HPDE6-E6E7 (cell line): ENCODE measurements around the gene FZD2.
A peak's percentile ranks its signal among the peaks of the same experiment; 100 is the strongest.
"Not testable (repeated sequence)": the region's sequence is repeated elsewhere in the genome, so short reads cannot be mapped to it uniquely, and the experiment has no call there.

Experiments used
- DNase-seq: peaks from one replicate; pipeline ENCODE4 v3.0.0; 2011; ENCODE audit warnings: missing footprints; ENCODE audit errors: extremely low spot score

The FZD2 gene

DNA sequence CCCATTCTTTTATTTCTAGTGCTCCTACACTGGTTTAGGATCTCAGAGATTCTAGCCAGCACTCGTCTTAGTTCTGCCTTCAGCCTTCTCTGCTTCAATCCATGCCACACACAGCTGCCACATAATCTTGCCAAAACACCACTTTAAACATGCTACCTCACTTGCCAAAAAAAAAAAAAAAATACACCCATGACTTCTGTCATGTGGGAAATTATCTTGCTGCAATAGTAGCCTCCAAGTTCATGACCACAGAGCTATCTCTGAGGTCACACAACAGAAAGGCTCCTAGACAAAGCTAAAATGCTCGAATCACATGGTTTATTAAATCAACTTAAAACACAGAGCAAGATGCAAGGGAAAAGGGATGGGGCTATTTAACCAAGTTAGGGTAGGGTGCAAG is 18.1 kb downstream of the FZD2 start:
- no peak for DNase-seq

DNA sequence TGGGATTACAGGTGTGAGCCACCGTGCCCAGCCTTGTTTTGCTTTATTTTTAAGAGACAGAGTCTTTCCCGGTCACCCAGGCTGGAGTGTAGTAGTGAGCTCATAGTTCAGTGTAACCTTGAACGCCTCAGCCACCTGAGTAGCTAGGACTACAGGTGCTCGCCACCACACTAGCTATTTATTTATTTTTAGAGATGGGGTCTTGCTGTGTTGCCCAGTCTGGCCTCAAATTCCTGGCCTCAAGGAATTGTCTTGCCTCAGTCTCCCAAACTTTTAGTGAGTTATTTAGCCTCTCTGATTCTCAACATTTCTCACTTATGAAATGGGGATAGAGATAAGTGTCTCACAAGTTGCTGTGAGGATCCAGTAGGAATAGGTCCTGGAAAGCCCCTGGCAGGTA is 21.7 kb downstream of the FZD2 start:
- no peak for DNase-seq

DNA sequence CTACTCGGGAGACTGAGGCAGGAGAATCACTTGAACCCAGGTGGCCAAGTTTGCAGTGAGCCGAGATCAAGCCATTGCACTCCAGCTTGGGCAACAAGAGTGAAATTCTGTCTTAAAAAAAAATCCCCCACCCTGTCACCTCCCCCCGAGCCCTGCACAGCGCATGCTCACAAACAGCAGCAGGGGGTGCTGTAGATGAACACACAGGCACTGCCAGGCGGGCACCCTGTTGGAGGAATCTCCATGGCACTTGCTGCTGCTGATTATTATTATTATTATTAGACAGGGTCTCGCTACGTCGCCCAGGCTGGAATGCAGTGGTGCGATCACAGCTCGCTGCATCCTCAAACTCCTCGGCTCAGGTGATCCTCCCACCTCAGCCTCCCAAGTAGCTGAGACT is 24.6 kb downstream of the FZD2 start:
- DNase-seq, result no peak

DNA sequence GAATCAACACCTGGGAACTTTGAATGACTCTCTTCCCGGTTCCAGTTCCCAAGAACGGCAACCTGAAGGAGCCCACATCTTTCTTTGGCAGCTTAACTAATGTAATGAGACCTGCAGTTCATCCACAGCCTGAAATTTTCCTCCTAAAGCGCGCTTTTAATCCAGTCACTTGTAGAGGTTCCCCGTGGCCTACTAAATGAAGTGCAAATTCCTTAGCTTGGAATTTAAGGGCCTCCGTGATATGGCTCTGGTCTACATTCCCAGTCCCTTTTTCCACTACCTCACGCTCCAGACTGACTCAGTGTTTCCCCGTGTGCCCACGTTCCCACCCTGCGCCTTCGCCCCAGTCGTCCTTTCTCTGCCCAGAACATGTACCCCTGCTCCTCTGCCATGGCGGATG is 27.2 kb downstream of the FZD2 start:
- no peak for DNase-seq

DNA sequence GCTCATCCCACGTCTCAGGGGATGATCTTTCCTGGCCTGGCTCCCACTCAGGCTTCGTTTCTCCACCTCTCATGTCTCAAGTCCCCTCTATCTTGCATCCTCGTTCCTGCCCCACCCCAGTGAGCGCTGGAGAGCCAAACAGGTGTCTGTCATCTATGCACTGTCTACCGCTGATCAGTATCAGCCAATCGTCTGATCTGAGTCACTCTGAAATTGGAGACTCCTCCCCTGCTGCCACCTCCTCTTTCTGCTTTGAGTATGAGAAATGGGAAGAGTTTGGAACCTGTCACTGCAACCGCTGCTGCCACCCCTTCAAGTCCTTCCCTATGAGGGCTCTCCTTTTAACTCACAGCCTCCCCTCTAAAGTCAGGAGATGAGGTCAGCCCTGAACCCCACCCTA is 28.0 kb downstream of the FZD2 start:
- DNase-seq, result no peak

DNA sequence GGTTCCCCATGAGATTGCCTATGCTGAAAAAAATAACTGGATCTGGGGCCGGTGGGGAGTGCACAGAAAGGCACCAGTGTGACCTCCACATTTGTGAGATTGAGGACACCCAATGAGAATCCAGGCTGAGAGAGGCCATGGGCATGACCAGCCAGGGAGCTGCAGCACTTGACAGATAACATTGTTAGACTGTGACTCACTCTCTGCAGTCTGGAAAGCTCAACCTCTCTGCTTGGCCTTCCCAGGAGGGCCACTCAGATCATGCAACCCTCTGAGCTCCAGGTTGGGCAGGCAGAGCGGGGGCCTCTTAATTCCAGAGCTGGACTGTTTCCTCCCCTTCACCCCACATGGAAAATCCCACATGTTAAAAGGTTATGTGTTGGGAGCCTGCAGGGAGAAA is 30.1 kb downstream of the FZD2 start:
- peak; percentile 93 for DNase-seq

DNA sequence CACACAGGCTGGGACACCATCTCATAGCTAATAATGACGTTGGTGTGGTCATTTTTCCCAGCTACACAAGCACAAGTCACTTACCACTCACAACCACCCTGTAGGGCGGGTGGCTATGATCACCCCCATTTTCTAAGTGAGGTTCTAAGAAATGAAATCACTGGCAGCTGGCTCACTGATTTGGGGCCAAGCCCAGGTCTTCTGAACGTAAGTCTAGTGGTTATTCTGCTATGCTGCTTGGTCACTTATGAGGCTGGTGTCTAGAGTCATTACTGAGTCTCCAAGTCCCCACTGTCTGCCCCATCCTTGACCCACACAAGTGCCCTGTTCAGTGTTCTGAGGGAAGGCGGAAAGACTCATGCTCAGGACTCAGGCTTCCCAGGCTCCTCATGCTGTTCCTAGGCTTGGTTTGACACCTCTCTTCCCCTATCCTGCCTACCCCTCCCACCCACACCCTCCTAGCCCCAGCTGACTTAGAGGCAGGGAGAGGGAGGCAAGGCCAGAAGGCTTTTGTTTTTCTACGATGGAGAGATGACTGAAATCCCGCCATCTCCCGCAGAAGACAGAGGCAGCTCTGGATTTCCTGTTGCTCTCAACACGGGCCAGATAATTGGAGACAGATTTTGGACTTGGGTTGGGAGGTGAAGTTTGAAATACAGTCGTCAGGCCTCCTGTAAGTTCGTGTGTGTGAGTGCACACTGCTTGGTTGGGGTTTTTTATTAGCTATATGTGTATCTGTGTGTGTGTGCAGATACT is 32.2 kb downstream of the FZD2 start:
- DNase-seq, result no peak

DNA sequence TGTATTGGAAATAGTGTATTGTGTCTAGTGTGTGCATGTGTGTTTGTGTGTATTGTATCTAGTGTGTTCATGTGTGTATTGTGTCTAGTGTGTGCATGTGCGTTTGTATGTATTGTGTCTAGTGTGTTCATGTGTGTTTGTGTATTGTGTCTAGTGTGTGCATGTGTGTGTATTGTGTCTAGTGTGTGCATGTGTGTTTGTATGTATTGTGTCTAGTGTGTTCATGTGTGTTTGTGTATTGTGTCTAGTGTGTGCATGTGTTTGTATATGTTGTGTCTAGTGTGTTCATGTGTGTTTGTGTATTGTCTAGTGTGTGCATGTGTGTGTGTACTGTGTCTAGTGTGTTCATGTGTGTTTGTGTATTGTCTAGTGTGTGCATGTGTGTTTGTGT is 32.8 kb downstream of the FZD2 start:
- DNase-seq, result not testable (repeated sequence)

DNA sequence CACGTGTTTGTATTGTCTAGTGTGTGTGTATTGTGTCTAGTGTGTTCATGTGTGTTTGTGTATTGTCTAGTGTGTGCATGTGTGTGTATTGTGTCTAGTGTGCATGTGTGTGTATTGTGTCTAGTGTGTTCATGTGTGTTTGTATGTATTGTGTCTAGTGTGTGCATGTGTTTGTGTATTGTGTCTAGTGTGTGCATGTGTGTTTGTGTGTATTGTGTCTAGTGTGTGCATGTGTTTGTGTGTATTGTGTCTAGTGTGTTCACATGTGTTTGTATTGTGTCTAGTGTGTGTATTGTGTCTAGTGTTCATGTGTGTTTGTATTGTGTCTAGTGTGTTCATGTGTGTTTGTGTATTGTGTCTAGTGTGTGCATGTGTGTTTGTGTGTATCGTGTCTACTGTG is 33.5 kb downstream of the FZD2 start:
- not testable (repeated sequence) for DNase-seq

DNA sequence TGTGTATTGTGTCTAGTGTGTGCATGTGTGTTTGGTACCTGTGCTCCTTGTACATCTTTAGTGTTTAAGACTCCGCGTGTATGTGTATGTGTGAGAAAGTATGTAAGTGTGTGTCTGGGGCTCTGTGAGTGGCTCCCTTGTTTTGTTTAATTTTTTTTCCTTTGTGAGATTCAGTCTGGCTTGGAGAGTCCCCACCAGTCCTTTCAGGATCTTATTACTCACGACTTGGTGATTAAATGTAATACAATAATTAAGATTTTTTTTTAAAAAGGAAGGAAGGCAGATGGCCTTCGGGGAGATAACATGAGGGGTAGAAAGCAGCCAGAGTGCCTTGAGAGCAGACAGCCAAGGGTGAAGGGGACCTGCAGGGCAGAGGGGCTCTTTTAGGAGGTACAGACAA is 33.9 kb downstream of the FZD2 start:
- DNase-seq, result no peak

DNA sequence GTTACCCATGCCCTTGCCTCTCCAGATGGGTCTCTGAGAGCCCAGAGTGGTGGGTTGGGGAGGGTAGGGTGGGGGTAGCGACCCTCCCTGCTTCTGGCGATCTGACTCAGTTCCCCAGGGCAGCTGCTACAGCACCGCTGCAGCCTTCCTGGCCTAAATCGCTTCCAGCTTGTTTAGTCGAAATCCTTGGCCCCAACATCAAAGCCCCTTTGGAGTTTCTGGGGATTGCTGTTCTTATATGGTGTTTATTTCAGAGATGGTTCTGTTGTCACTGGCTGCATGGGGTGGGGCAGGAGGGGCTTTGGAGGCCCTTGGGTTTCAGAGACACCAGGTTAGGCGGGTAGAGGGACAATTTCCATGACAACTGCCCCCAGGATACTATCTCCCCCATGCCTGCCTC is 35.9 kb downstream of the FZD2 start:
- no peak for DNase-seq

DNA sequence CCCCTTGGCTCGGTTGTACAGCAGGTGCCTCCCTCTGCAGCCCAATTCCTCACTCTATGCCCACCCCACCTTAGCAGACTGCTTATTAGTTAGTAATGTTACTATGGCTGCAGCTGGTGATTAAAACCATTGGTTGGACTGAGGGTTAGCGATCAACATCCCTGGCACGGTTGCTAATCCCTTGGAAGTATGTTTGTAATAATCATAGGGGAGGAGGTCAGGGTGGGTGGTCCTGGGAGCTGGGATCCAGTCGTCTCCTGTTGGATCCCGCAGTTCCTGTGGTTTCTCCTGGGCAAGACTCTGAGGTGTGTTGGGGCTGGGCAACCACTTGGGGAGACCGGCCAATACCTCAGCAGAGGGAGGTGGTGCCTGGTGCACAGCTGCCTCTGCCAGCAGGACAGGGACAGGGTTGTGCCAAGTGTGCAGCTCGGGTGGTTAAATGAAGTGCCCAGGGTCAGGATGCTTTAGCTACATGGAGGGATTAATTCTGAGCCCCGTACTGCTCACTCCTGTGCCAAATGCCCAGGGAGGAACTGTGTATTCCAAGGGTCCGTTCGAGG is 38.0 kb downstream of the FZD2 start:
- DNase-seq, result no peak

DNA sequence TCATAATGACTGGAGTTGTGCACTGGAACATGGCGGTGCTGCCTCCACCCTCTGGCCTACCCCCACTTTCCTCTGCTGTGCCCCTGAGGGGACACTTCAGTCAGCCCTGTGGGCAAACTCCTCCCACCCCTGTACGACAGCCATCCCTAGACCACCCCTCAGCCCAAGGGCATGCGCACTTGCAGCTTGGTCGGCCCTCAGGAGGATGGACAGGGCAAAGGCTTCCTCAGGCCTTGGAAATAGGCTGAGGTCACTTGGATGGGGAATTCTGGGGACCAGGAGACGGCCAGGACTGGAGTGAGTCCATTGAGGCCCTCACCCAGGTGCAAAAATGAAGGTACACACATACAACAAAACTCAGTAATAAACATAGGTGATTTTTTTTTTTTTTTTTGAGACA is 41.0 kb downstream of the FZD2 start:
- no peak for DNase-seq

DNA sequence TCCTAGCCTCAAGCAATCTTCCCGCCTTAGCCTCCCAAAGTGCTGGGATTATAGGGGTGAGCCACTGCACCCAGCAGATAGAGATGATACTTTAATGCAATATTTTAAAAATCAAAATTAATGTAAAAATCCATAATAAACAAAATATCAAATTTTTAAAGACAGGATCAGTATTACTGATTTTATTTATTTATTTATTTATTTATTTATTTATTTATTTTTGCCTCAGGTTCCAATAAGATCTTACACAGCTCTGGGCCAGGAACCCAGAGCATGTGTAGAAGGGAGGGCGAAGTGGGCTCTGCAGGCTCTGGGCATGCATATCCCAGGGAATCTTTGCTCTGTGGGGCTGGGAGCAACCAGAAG is 41.6 kb downstream of the FZD2 start:
- no peak for DNase-seq

DNA sequence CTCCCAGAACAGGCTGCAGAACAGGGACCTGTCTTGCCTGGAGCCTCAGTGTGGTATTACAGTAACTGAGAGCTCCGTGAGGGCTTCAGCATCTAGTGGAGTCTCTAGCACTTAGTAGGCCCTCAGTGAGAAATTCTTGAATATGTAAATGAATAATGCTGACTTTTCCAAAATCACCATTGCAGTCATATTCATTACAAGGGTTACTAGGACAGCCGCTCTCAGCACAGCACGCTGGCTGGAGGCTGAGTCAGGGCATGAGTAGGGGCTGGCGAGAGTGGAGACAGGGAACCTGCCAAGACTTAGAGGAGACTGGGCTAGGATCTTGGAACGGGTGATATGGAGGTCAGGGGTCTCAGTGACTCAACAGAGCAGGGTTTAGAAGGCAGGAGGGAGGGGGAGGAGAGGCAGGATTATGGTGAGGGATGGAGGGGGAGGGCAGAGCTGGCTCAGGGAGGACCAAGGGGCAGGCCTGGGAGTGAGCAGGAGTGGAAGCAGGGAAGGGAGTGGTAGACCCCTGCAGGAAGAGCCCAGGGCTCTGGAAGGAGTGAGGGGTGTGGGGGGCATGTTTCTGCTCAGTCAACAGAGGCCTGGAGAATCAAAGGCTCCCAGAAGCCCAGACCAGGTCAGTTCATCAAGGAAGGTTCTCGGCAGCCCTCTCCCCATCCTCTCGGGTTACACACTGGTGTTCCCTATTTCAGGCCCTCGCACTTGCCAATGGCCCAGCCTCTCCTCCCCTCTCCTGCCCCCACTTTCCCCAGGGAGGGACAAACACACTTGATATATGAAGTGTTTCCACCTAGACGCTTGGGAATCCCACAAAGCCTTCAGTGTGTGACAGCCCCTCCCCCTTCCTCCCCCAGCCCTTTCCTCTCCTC is 42.3 kb downstream of the FZD2 start:
- DNase-seq, result peak; percentile 59

DNA sequence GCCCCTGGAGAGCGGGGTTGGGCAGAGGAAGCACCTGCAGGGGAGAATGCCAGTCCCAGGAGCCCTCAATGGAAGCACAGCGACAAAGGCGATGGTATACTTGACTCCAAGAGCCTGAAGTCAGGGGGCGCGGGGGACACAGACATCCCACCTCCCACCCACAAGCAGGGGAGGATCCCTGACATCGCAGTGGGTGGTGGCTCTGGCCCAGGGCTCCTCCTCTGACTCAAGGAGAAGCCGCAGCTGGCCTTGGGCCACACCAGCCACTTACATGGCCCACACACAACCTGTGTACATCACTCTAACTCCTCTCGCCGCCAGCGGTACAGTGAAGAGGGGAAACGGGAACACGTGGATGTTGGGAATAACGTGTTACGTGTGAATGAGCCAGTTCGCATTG is 44.3 kb downstream of the FZD2 start:
- DNase-seq, result no peak

DNA sequence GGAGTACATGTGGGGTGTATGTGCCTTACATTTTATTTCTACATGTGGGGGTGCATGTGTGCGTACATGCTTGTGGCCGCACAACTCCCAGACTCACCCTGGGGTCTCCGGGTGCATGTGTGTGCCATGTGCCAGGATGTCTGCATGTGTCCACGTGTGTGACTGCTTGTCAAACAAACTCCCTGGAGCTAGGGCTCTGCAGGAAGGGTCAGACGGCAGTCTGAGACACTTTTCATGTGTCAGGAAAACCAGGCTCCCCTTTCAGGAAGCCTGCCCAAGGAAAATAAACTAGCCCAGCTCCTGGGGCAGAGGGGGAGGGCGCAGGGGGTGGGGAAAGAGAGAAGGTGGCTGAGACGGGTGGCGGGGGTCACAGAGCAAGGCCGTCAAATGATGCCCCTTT is 44.7 kb downstream of the FZD2 start:
- DNase-seq, result no peak

DNA sequence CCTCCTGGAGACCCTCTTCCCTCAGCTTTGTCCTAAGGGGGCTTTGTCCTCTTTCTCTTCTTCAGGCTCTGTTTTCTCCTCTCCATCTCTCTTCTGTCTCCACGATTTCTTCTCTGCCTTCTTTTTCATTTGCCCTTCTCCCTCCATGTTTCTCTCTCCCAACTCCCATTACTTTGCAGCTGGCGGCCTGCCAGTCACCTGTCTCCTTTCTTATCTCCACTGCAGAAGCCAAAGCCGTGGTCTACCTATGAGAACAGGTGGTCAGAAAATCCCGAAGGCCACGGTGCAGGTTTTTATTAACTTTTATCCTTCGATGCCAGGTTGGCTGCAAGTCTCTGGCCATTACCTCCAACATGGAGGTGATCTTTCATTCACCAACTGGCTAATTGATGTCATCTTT is 45.1 kb downstream of the FZD2 start:
- no peak for DNase-seq

DNA sequence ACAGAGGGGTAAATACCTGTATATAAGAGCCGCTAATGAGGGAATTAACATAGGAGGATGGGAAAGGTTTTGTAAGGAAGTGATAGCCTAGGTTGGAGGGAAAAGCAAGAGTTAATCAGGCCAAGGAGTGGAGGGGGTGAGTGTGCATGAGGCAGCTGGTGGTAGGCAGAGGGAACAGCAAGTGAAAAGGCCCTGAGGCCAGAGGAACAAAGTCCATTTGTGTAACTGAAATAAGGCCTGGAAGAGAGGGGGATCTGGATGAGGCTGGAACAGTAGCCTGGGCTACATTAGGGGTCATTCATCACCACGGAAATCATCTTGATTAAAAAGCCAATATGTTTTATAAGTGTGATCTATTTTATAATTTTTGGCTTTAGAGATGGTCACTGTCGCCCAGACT is 45.7 kb downstream of the FZD2 start:
- no peak for DNase-seq

DNA sequence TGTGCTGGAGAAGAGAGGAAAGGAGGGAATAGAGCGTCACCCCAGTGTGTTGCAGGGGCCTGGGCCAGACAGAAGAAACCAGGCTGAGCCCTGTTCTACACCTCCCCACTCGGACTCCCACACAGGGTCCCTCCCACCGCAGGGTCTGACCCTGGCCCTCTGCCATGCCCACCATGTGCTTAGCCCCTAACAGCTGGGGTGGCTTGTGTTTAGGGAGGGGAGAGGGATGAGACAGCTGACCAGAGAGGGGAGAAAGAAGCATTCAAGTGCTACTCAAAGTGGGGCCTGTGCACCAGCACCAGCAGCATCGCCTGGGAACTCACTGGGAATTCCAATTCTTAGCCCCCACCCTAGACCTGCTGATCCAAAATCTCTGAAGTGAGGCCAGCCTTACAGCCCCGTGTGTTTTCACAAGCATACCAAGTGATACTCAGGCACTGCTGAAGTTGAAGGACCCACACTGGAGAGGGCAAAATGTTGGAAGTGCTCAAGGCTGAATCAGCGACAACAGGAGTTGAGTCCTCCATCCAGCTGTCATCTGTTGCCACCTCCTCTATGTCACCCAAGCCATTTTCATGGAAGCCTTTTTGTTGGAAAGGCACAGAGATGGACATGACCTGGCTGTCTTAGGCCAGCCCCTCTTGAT is 47.0 kb downstream of the FZD2 start:
- DNase-seq, result no peak

DNA sequence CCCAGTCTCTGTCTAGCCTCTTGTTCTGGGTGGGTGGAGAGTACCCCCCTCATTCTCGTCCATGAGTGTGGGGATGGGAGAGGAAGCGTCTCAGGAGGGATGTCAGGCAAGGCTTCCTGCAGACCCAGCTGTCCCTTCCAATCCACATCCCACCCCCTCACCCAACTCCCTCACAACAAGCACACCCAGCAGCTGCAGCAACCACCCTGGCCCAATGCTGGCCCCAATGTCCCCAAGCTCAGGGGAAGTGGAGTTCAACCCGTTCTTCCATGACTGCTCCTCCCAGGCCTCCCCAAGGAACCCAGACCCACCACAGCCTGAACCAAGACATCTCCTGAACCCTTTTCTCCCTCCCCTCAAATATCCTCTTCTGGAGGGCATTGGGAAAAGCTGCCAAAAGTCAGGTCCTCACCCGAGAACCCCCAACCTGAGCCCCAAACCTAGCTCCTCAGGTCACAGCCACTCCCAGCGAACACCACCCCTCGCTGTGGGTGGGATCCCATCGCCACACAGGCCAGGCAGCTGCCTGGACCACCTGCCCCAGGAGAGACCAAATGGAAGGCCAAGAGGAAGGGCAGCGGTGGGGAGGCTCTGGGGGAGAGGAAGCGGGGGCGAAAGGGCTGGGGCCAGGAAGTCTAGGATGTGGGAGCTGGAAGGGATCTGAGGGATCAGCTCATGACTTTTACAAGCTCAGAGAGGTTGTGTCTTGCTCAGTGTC is 47.6 kb downstream of the FZD2 start:
- DNase-seq, result no peak

DNA sequence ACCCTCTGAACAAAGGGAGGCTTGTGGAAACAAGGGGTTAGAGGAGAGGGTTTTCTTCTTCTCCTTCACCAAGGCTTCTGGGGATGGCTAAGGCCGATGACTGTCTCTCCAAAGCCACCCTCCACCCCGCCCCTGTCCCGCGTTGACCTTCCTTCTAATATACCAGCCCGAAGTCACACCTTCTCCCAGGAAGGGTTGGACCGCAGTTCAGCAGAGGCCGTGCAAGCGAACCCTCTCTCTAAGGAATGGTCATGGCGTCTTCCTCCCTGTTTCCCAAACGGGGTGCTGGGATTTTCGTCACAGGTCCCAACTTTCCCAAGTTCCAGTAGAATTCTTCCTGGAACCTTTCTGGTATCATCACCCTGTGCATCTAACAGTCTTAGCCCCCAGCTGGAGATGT is 49.4 kb downstream of the FZD2 start:
- no peak for DNase-seq
